ENCODE measurements around the gene ADAM12. TPM values are rescaled to one million over a fixed set of nuclear protein-coding genes. Genes with fewer than 3 reads are reported as not detected.

Gene ADAM12
- total and polyA plus RNA-seq, 10 of the 15 experiments (the other 5 are each of a cell fraction or from before 2014, with no cell fraction given), result under 0.01 to 0.62 (median 0.04) TPM; not detected in 5

GRCh38 chr10:126170371-126170770 is 217.9 kb downstream of the ADAM12 start:
- Histone ChIP-seq H3K79me2 (ENCODE audit: control insufficient read depth, insufficient read depth, low read length) (no peaks in the 10 kb centered on the region), H2AFZ (ENCODE audit: control insufficient read depth, low read depth, low read length) (no peak overlapping the region), H3K9ac (ENCODE audit: control insufficient read depth, insufficient read depth, low read length) (no peak overlapping the region), H3K27me3 (replicated peaks in 1 of 2; ENCODE audit: control insufficient read depth in 2 of 2, insufficient read depth in 2 of 2, low read length in 1 of 2) (no peaks in the 10 kb centered on the region), H3K27ac (ENCODE audit: control insufficient read depth, insufficient read depth) (no peak overlapping the region), H3K9me3 (replicated peaks; ENCODE audit: control insufficient read depth, insufficient read depth, low read length) (no peaks in the 10 kb centered on the region), H3K4me3 (no peak overlapping the region), H4K20me1 (ENCODE audit: control insufficient read depth, insufficient read depth) (no peaks in the 10 kb centered on the region), H3K4me1 (ENCODE audit: control insufficient read depth, insufficient read depth, low read length) (no peaks in the 10 kb centered on the region), H3K36me3 (ENCODE audit: control insufficient read depth in 2 of 2, insufficient read depth in 2 of 2, low read length in 1 of 2) (no peaks in the 10 kb centered on the region), H3K4me2 (ENCODE audit: control insufficient read depth, insufficient read depth) (no peak overlapping the region)
- in situ Hi-C loops (cut with MboI) (no loop called here), intact Hi-C loops (cut with micrococcal nuclease; ENCODE audit: unreplicated experiment) (no loop called here)
- 5% methylated on average over 3 of the region's 4 CpGs for WGBS (ENCODE audit: insufficient coverage, insufficient replicate concordance, low lambda C conversion rate, missing lambda C conversion rate)
- ChIA-PET SMC1A (ENCODE audit: uncharacterized antibody, unreplicated experiment) (no interaction called here), RAD21 (ENCODE audit: unreplicated experiment) (no interaction called here), POLR2A (no interaction called here), CTCF (no interaction called here)
- ATAC-seq, result no peak
- DNase-seq (ENCODE audit: low read depth, low spot score), result no peak
- BruUV-seq (replicated peaks), result no TSS peak
- FAIRE-seq, result no peak
- TF ChIP-seq, protein P1, sequence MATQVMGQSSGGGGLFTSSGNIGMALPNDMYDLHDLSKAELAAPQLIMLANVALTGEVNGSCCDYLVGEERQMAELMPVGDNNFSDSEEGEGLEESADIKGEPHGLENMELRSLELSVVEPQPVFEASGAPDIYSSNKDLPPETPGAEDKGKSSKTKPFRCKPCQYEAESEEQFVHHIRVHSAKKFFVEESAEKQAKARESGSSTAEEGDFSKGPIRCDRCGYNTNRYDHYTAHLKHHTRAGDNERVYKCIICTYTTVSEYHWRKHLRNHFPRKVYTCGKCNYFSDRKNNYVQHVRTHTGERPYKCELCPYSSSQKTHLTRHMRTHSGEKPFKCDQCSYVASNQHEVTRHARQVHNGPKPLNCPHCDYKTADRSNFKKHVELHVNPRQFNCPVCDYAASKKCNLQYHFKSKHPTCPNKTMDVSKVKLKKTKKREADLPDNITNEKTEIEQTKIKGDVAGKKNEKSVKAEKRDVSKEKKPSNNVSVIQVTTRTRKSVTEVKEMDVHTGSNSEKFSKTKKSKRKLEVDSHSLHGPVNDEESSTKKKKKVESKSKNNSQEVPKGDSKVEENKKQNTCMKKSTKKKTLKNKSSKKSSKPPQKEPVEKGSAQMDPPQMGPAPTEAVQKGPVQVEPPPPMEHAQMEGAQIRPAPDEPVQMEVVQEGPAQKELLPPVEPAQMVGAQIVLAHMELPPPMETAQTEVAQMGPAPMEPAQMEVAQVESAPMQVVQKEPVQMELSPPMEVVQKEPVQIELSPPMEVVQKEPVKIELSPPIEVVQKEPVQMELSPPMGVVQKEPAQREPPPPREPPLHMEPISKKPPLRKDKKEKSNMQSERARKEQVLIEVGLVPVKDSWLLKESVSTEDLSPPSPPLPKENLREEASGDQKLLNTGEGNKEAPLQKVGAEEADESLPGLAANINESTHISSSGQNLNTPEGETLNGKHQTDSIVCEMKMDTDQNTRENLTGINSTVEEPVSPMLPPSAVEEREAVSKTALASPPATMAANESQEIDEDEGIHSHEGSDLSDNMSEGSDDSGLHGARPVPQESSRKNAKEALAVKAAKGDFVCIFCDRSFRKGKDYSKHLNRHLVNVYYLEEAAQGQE (IDR thresholded peaks at IDR 0.05; ENCODE audit: low read depth, low read length), result no peak
- TF ChIP-seq KDM1A (IDR thresholded peaks at IDR 0.05; ENCODE audit: borderline replicate concordance) (no peak), ESRRA (IDR thresholded peaks at IDR 0.05; ENCODE audit: low read length) (no peak), SMAD5 (IDR thresholded peaks at IDR 0.05; ENCODE audit: low read depth) (no peak), SREBF2 (IDR thresholded peaks at IDR 0.05; ENCODE audit: low read length) (no peak), ETV6 (conservative IDR thresholded peaks at IDR 0.05 in 1 of 2, IDR thresholded peaks at IDR 0.05 in 1 of 2; ENCODE audit: borderline replicate concordance in 1 of 2, low read depth in 1 of 2) (no peak), MYB (IDR thresholded peaks at IDR 0.05; ENCODE audit: borderline replicate concordance, low read depth, low read length) (no peak), GATAD2B (conservative IDR thresholded peaks at IDR 0.05; ENCODE audit: low read depth) (no peak), FOS (IDR thresholded peaks at IDR 0.05; ENCODE audit: borderline replicate concordance, extremely low read depth, insufficient read length) (no peak), HDAC6 (IDR thresholded peaks at IDR 0.05; ENCODE audit: unreplicated experiment) (no peak), SPI1 (IDR thresholded peaks at IDR 0.05; ENCODE audit: borderline replicate concordance, insufficient read depth, low read depth, low read length) (no peak)
- TF ChIP-seq, protein P2, sequence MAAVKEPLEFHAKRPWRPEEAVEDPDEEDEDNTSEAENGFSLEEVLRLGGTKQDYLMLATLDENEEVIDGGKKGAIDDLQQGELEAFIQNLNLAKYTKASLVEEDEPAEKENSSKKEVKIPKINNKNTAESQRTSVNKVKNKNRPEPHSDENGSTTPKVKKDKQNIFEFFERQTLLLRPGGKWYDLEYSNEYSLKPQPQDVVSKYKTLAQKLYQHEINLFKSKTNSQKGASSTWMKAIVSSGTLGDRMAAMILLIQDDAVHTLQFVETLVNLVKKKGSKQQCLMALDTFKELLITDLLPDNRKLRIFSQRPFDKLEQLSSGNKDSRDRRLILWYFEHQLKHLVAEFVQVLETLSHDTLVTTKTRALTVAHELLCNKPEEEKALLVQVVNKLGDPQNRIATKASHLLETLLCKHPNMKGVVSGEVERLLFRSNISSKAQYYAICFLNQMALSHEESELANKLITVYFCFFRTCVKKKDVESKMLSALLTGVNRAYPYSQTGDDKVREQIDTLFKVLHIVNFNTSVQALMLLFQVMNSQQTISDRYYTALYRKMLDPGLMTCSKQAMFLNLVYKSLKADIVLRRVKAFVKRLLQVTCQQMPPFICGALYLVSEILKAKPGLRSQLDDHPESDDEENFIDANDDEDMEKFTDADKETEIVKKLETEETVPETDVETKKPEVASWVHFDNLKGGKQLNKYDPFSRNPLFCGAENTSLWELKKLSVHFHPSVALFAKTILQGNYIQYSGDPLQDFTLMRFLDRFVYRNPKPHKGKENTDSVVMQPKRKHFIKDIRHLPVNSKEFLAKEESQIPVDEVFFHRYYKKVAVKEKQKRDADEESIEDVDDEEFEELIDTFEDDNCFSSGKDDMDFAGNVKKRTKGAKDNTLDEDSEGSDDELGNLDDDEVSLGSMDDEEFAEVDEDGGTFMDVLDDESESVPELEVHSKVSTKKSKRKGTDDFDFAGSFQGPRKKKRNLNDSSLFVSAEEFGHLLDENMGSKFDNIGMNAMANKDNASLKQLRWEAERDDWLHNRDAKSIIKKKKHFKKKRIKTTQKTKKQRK (IDR thresholded peaks at IDR 0.05; ENCODE audit: low read depth, low read length), result no peak
- TF ChIP-seq, protein P3, sequence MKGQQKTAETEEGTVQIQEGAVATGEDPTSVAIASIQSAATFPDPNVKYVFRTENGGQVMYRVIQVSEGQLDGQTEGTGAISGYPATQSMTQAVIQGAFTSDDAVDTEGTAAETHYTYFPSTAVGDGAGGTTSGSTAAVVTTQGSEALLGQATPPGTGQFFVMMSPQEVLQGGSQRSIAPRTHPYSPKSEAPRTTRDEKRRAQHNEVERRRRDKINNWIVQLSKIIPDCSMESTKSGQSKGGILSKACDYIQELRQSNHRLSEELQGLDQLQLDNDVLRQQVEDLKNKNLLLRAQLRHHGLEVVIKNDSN (IDR thresholded peaks at IDR 0.05; ENCODE audit: borderline replicate concordance, extremely low read length, insufficient read depth, low read depth, low read length), result no peak
- TF ChIP-seq, protein P4, sequence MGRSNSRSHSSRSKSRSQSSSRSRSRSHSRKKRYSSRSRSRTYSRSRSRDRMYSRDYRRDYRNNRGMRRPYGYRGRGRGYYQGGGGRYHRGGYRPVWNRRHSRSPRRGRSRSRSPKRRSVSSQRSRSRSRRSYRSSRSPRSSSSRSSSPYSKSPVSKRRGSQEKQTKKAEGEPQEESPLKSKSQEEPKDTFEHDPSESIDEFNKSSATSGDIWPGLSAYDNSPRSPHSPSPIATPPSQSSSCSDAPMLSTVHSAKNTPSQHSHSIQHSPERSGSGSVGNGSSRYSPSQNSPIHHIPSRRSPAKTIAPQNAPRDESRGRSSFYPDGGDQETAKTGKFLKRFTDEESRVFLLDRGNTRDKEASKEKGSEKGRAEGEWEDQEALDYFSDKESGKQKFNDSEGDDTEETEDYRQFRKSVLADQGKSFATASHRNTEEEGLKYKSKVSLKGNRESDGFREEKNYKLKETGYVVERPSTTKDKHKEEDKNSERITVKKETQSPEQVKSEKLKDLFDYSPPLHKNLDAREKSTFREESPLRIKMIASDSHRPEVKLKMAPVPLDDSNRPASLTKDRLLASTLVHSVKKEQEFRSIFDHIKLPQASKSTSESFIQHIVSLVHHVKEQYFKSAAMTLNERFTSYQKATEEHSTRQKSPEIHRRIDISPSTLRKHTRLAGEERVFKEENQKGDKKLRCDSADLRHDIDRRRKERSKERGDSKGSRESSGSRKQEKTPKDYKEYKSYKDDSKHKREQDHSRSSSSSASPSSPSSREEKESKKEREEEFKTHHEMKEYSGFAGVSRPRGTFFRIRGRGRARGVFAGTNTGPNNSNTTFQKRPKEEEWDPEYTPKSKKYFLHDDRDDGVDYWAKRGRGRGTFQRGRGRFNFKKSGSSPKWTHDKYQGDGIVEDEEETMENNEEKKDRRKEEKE (IDR thresholded peaks at IDR 0.05), result no peak

Measured in GM12878 (cell line).